Sigmoid colon (tissue), 7 donors: ENCODE measurements around the gene ALAS2. TPM values are rescaled to one million over a fixed set of nuclear protein-coding genes. Genes with fewer than 3 reads are reported as not detected.

Experiments used
- DNase-seq: peaks from one replicate; pipeline ENCODE4 v3.0.0-alpha.2; 2019
- H3K27ac ChIP-seq, 4 donors: fragments of 200-600 bp; sonication (generic); one replicate each; pipeline ENCODE4 v1.5.1; 2016 to 2019; ENCODE audit warnings: mild to moderate bottlenecking in 1 of 4
- H3K27me3 ChIP-seq, 3 donors: fragments of 200-600 bp; sonication (generic); one replicate each; pipeline ENCODE4 v1.5.1; 2019; ENCODE audit warnings: mild to moderate bottlenecking in 1 of 3
- H3K36me3 ChIP-seq, 4 donors: fragments of 200-600 bp; sonication (generic); one replicate each; pipeline ENCODE4 v1.5.1; 2016 to 2019
- H3K4me1 ChIP-seq, 4 donors: fragments of 200-600 bp; sonication (generic); one replicate each; pipeline ENCODE4 v1.5.1; 2017 to 2019
- H3K4me3 ChIP-seq, 4 donors: fragments of 200-600 bp; sonication (generic); one replicate each; pipeline ENCODE4 v1.5.1; 2017 to 2019; ENCODE audit warnings: mild to moderate bottlenecking in 2 of 4, moderate library complexity in 1 of 4
- H3K9me3 ChIP-seq, 4 donors: fragments of 200-600 bp in 3 of 4; sonication (generic) in 3 of 4; one replicate each; pipeline versions ENCODE4 v1.5.1 to v1.6.1; 2013 to 2019
- EP300 ChIP-seq, 4 donors: sonication (generic); formaldehyde crosslinking; IDR thresholded peaks; one replicate each; pipeline ENCODE4 v1.6.1; 2017; ENCODE audit warnings: antibody characterized with exemption in 4 of 4
- POLR2A ChIP-seq, 2 donors: fragments of 450-650 bp; IDR thresholded peaks; one replicate each; pipeline ENCODE4 v1.6.1; 2016; ENCODE audit warnings: antibody characterized with exemption in 2 of 2, mild to moderate bottlenecking in 2 of 2, moderate library complexity in 2 of 2
- POLR2AphosphoS5 ChIP-seq, 4 donors: sonication (generic); formaldehyde crosslinking; IDR thresholded peaks; one replicate each; pipeline ENCODE4 v1.6.1; 2017; ENCODE audit warnings: antibody characterized with exemption in 4 of 4
- WGBS, 2 donors: extraction: QIAGEN DNeasy Blood & Tissue Kit; methylation state at CpG; one replicate each; pipeline ENCODE4 v1.1.7; 2013; 5-methylcytosine and 5-hydroxymethylcytosine counted together
- intact Hi-C: fragments of 100-400 bp; cut with DNase I; formaldehyde crosslinking; loops from one replicate; pipeline ENCODE4 v1.15.1; 2023
- polyA plus RNA-seq, 3 donors: library from polyadenylated mRNA; stranded (reverse); fragments of 200-250 nt; gene quantifications; one replicate each; pipeline ENCODE4 v1.2.3, GENCODE V29; 2013
- total RNA-seq, 4 donors: library from RNA; depleted of rRNA; stranded (reverse); fragments of >200 nt; gene quantifications; one replicate each; pipeline ENCODE4 v1.1.0, GENCODE V29; 2016
- TF ChIP-seq, protein P1 (sequence below), 4 experiments: fragments of 450-650 bp in 3 of 4; fragments of 200-600 bp in 1 of 4; IDR thresholded peaks; one replicate each; pipeline ENCODE4 v1.5.1; 2016 to 2019; ENCODE audit warnings: antibody characterized with exemption in 4 of 4, mild to moderate bottlenecking in 3 of 4, moderate library complexity in 2 of 4
- donor health status: healthy with polysubstance abuse.
- donor health status: Bipolar disorder and iron deficiency.
- donor health status: healthy.

ALAS2 gene
- total and polyA plus RNA-seq, 7 donors = not detected

- 84 to 87% methylated on average over 3 of the region's 3 CpGs for WGBS, 2 donors
- DNase-seq = no peak
- H3K4me1 ChIP-seq = no peaks in the 10 kb centered on the region
- H3K27ac ChIP-seq = no peak overlapping the region
- intact Hi-C loops = no loop called here
- no peaks in the 10 kb centered on the region for H3K9me3 ChIP-seq
- no peaks in the 10 kb centered on the region for H3K27me3 ChIP-seq
- no peaks in the 10 kb centered on the region for H3K36me3 ChIP-seq
- H3K4me3 ChIP-seq = no peak overlapping the region
- TF ChIP-seq POLR2AphosphoS5 (IDR thresholded peaks at IDR 0.05) (no peak), POLR2A (IDR thresholded peaks at IDR 0.05) (no peak), EP300 (IDR thresholded peaks at IDR 0.05) (no peak)
- TF ChIP-seq, protein P1, sequence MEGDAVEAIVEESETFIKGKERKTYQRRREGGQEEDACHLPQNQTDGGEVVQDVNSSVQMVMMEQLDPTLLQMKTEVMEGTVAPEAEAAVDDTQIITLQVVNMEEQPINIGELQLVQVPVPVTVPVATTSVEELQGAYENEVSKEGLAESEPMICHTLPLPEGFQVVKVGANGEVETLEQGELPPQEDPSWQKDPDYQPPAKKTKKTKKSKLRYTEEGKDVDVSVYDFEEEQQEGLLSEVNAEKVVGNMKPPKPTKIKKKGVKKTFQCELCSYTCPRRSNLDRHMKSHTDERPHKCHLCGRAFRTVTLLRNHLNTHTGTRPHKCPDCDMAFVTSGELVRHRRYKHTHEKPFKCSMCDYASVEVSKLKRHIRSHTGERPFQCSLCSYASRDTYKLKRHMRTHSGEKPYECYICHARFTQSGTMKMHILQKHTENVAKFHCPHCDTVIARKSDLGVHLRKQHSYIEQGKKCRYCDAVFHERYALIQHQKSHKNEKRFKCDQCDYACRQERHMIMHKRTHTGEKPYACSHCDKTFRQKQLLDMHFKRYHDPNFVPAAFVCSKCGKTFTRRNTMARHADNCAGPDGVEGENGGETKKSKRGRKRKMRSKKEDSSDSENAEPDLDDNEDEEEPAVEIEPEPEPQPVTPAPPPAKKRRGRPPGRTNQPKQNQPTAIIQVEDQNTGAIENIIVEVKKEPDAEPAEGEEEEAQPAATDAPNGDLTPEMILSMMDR (IDR thresholded peaks at IDR 0.05) = no peak
Observed at GRCh38 chrX:55039471-55039870, 8.7 kb upstream of the ALAS2 start.

- H3K27me3 ChIP-seq = no peaks in the 10 kb centered on the region
- DNase-seq = no peak
- TF ChIP-seq, protein P1 (IDR thresholded peaks at IDR 0.05) = no peak
- TF ChIP-seq POLR2A (IDR thresholded peaks at IDR 0.05) = no peak
- no peak for TF ChIP-seq POLR2AphosphoS5 (IDR thresholded peaks at IDR 0.05)
- no peaks in the 10 kb centered on the region for H3K36me3 ChIP-seq
- intact Hi-C loops = no loop called here
- no peaks in the 10 kb centered on the region for H3K9me3 ChIP-seq
- H3K4me1 ChIP-seq = no peaks in the 10 kb centered on the region
- H3K27ac ChIP-seq = no peak overlapping the region
- H3K4me3 ChIP-seq = no peak overlapping the region
- 86 to 91% methylated on average over 2 of the region's 2 CpGs for WGBS, 2 donors
Observed at GRCh38 chrX:55033429-55033828, 2.7 kb upstream of the ALAS2 start.

DNA sequence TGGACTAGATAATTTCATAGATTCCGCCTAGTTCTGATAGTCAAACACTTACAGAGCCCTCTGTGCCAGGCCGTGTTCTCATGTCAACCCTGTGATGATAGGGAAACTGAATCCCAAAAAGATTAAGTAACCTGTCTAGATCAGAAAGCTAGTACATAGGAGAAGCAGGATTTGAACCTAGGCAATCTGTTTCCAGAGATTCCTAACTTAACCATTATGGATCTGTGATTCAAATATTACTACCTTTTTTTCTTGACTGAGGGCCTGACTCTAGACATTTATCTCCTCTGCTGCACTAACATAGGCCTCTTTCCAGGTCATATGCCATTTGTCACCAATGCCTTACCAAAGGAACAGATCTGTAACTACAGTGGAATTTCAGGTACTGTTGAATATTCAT lies 1.5 kb downstream of the ALAS2 start:
- Histone ChIP-seq H3K4me1 (no peaks in the 10 kb centered on the region), H3K27ac (no peak overlapping the region), H3K27me3 (no peaks in the 10 kb centered on the region), H3K36me3 (no peaks in the 10 kb centered on the region), H3K9me3 (no peaks in the 10 kb centered on the region), H3K4me3 (no peak overlapping the region)
- intact Hi-C loops = no loop called here
- TF ChIP-seq, protein P1 (IDR thresholded peaks at IDR 0.05) = no peak
- no peak for TF ChIP-seq POLR2AphosphoS5 (IDR thresholded peaks at IDR 0.05)
- no peak for TF ChIP-seq EP300 (IDR thresholded peaks at IDR 0.05)
- TF ChIP-seq POLR2A (IDR thresholded peaks at IDR 0.05) = no peak
- 91 to 93% methylated on average over 2 of the region's 2 CpGs for WGBS, 2 donors
- DNase-seq = no peak

DNA sequence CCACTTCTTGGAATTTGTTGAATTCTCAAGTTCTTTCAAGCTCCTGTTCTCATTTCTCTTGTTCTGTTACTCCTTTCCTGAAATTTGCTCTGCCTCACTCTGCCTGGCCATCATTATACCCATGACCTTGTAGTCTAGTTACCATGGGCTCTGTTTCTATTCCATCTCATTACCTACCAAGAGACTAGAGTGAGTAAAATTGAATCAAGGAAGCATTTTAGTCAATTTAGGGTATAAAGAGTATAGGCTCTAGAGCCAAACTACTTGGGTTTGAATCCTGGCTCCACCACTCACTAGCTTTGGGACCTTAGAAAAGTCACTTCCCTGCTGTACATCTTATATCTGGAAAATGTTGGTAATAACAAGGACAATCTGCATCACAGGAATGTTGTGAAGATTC lies 2.2 kb downstream of the ALAS2 start:
- no peaks in the 10 kb centered on the region for H3K9me3 ChIP-seq
- TF ChIP-seq POLR2A (IDR thresholded peaks at IDR 0.05) = no peak
- TF ChIP-seq, protein P1 (IDR thresholded peaks at IDR 0.05) = no peak
- TF ChIP-seq EP300 (IDR thresholded peaks at IDR 0.05) = no peak
- no peak for TF ChIP-seq POLR2AphosphoS5 (IDR thresholded peaks at IDR 0.05)
- intact Hi-C loops = no loop called here
- no peaks in the 10 kb centered on the region for H3K4me1 ChIP-seq
- no peak overlapping the region for H3K27ac ChIP-seq
- no peak overlapping the region for H3K4me3 ChIP-seq
- H3K27me3 ChIP-seq = no peaks in the 10 kb centered on the region
- DNase-seq = no peak
- H3K36me3 ChIP-seq = no peaks in the 10 kb centered on the region

- TF ChIP-seq POLR2AphosphoS5 (IDR thresholded peaks at IDR 0.05) (no peak), EP300 (IDR thresholded peaks at IDR 0.05) (no peak), POLR2A (IDR thresholded peaks at IDR 0.05) (no peak)
- TF ChIP-seq, protein P1 (IDR thresholded peaks at IDR 0.05) = no peak
- 87 to 91% methylated on average over 4 of the region's 4 CpGs for WGBS, 2 donors
- Histone ChIP-seq H3K36me3 (no peaks in the 10 kb centered on the region), H3K27me3 (no peaks in the 10 kb centered on the region), H3K27ac (no peak overlapping the region), H3K9me3 (no peaks in the 10 kb centered on the region), H3K4me1 (no peaks in the 10 kb centered on the region), H3K4me3 (no peak overlapping the region)
- no peak for DNase-seq
- intact Hi-C loops = no loop called here
Observed at GRCh38 chrX:55028040-55028439, 2.7 kb downstream of the ALAS2 start.
